SK-N-DZ (cell line): Measurements from ENCODE around the gene NRXN3.

Source experiments
- DNase-seq: peaks from one replicate; pipeline ENCODE4 v3.0.0-alpha.2; 2015; ENCODE audit warnings: low spot score

NRXN3 gene

DNA sequence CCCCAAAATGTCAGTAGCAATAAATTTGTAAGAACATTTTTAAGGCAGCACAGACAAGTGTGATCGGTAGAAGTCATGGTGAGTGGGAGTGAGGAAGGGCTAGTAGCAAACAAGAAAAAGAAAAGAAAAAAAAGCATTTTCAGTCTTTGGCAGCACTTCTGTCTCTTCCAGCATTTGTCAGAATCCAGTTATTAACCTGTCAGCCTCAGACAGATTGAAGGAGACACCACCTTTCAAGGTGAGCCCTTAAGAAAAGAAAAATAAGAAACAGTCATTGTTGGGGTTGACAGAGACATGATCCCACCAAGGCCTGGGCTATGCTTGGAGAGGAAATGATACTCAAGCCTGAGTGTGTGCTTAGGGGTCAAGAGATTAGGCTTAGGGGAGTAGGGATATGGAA lies 947.4 kb downstream of the NRXN3 start:
- no peak for DNase-seq

DNA sequence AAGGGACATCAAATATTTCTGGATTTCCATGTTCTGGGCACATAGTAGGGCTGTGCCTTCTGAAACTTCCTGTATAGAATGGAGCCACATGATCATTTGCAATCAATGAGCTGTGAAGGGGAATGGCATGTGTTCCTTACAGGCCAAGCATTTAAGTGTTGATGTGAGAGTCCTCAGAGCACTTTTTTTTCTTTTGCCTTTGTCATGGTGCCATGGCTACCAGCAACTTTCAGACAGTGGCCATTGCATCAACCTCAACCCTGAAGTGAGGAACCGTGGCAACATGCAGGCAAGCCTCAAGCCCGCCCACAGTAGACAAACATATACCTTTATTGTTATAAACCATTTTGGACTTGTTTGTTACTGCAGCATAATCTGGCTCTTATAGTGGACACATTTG lies 948.1 kb downstream of the NRXN3 start:
- DNase-seq = no peak

DNA sequence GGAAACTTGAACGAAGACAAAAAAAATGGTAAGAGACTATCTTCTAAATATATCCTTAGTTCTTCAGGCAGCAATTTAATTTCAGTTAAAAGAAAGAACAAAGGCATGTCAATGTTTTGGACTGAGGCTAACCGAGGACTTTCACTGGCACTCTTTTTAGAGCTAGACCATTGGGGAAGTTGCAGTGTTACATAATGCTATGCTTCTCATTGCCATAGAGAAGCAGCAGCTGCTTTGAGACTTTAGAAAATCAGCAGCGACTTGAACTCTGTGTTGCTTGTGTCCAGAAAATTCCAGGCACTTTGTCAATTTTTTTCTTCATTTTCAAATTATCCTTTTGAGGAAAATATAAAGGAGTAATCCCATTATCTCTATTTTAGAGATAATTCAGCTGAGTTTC lies 964.2 kb downstream of the NRXN3 start:
- no peak for DNase-seq

DNA sequence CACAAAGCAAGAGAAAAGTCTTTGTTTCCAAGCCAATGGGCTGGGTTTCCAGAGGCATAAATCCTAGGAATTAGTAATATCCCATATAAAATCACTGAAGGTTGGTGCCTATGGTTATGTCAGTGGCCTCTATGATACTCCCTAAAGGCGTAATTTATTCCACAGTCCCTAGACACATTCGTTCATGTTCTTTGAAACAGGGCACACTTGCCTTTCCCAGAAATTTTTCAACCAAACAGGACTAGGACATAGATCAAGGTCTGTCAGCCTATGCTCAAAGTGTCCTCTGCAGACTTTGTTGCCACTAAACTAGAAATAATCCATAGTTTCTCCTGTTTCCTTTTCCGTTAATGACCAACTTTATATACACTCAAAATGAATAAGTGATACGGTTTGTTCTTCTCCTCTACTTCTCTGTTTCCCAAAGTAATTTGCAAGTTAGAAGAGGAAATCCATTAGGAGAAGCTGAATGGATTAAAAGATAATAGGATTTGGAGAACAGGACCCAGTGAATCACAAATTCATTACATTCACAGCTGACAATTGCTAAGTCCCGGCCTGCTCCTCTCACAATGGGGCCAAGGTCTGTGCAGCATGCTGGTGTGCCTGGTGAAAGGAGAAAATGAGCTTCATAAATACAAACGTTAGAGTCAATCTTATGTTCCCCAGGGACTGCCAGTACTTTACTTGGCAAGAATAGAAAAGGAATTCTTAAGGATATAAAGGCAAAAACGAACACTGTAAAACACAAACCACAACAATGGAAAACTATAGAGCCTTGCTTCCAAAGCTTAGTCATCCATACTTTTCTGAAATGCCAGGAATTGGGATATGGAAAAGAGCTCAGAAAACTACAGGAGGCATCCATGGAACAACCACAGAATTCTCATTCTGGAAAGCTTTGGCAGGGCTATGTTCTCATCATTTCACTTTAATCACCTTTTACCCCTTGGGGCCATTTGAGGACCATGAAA lies 966.2 kb downstream of the NRXN3 start:
- DNase-seq = no peak

DNA sequence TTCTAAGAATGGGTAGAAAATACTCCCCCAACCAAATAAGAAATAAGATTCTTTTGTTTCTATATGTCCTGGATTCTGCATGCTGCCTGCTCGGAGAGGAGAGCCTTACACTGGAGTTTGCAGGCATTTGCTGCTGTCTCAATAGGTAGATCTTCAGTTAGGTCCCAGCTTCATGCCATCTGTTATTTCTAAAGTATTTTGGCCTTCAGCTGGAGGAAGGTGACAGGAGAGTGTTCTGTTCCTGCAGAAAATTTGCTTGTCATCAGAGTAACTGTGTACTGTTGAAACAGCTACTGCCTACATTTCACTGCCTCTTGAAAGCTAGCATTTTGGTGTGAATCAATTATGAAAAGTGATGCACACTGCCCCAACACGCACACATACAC lies 966.9 kb downstream of the NRXN3 start:
- no peak for DNase-seq

DNA sequence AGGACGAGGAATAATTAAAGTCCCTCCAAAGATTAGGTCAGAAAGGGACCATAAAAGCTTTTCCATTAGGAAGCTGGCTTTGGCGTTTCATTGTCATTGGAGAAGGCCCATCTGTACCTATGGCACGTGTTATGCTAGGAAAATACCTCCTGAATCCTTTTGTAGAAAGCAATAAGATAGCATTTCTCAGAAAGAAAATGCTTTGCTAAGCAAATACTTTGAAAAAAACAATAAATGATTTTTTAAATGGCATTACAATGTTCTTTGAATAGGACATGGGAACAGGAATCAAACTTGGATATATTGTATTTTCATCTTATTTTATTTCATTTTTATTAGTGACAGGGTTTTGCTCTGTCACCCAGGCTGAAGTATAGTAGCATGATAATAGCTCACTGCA lies 967.7 kb downstream of the NRXN3 start:
- no peak for DNase-seq

DNA sequence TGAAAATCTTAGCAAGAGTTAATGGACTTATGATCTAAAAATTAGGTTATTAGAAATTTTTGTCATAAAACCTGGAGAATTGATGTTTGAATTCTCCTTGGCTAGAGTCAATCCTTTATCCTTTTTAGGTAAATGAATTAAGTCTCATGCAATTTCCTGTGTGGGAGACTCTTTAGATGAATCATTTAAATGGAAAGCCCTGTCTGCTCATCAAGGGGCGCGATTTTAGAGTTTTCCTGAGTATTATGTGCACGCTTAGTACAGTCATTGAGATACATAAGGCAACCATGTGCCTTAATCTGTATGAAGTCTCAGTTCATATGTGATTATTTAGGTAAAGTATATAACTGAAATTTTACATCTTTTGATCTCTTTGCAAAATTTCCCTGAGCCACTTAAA lies 974.7 kb downstream of the NRXN3 start:
- DNase-seq = no peak

DNA sequence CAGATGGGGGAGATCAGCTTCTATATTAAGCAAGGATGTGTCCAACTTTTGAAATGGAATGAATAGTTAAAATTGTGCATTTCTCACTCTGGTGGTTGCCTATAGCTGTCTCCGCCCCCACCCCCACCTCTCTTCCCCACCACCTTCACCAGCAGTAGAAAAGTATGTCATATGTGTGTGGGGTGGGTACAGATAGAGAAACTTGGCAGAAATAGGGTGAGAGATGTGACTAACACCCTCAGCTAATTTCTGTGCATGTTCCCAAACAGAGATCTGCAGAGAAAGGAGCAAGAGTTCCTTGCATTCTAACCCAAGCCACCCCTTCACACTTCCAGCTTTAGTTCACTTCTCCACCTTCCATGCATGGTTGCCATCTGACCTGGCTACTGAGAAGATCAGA lies 980.1 kb downstream of the NRXN3 start:
- DNase-seq = no peak

DNA sequence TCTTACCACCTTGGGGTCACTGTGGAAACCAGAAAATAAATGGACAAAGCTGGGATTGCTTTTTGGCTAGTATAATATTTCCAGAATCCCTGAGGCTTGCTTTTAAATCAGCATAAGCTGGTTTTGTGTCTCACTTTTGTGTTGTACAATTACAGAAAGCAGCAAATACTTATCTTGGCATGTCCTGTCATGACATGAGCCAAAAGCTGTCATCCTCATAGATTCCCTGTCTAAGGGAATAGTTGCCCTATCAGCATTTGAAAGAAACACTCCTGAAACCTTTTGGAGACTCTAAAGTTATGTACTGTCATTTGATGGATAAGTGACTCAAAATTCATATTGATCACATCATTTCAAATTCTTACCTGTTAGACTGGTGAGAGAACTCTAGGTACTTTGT lies 987.2 kb downstream of the NRXN3 start:
- DNase-seq = no peak

DNA sequence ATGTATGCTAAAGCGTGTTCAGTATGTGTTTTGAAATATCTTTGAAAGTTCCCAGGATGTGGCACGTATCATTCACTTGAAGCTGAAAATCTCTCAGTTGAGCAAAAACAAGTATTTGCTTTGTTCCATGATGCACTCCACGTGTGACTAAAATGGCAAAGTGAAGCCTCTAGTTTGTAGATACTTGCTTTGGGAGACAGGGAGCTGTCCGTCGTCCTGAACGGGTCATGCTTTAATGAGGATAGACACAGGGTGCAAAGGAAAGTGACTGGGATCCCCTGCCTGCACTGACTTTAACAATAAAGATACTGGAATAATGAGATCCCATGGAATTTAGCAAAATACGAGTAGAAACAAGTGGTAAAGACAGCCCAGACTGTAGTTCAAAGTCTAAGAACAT lies 991.4 kb downstream of the NRXN3 start:
- DNase-seq = no peak

DNA sequence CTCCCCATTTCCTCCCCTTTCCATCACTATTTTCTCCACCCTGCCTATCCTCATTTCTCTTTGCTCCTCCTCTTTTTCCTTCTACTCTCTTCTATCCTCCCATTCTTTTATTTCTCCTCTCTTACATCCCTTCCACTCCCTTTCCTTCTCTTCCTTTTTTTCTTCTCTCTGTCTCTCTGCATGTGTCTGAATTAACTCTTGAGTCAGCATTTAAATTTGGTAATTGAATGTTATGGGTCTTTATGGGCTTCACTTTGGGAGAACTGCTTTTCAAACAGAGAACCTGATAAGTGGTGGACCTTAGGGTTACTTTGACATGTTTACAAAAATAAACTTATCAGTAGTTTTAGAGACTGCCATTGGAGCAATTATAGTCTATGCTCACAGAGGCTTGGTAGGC lies 992.7 kb downstream of the NRXN3 start:
- DNase-seq = no peak

DNA sequence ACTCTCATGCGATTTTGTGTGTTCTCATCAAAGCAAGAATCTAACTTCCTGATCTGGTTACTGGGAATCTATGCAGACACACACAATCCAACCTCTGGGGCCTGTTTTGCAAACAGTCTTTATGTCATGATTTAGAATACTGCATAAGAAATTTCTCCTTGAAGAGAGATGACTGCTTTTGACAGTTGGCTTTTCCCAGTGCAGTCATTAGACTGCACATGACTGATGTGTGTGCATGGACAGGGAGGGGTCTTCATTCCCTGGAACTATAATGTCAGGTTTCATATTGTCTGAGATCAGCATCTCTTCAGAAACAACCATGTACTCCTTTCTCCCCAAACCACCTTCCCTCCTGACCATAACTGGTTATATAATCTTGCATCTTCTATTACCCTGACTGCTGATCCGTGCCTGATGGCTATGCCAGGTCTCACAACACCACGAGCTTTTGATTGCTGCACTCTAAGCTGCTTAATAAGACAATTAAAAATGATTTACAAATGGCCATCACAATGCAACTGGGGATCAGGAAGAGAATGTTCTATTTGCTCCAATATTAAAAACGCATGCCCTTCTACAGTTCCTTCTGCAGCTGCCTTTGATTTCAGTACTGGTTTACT lies 995.4 kb downstream of the NRXN3 start:
- no peak for DNase-seq

DNA sequence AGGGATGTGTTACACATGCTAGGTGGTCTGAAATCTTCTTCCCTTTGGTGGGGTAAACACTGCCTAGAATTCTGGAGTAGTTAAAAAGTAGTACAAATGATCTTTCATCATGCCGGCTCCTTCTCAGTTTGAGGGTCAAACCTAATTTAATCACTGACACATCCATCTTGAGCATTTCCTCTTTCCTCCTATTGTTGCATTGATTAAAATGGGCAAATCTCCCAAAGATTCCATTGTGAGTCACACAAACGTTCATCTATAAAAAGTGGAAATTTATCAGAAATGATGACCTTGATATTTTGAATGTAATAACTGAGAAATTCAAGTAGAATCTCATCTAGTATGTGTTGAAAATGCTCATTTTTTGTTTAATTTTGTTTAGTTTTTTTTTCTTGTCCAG lies 996.0 kb downstream of the NRXN3 start:
- DNase-seq = no peak

DNA sequence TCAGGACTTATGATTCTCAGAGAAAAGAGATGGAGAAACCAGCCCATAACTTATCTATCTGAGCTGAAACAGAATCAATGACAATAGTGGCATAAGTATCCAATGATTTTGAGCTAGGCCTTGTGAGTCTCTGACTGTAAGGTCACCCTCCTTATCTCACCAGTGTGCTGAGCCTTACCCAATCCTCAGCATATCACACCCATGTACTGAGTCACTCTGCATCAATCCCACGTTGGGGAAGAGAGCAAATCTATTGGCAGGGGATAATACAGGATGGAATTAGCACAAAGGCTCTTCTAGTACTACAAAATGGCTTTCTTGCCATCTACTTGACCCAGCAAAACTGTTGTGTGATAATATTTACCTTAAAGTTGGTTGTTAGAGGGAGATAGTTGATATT lies 997.8 kb downstream of the NRXN3 start:
- DNase-seq = no peak

DNA sequence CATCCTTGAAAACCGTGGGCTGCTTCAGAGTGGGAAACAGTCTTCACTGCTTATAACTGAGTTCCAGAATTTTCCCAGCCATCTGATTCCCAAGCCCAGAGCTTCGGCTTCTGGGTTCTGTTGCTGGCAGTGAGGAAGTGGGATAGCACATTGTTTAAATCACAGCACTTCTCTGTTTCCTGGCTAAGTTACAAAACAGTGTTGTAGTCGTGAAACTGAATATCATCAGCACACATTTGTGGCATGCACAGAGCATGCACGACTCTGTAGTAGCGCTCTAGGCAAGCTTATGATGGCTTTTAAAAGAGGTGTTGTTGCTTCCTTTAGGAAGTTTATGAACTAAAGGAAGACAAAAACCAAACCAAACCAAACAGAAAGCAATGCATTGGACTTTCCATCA lies 1005.5 kb downstream of the NRXN3 start:
- no peak for DNase-seq

DNA sequence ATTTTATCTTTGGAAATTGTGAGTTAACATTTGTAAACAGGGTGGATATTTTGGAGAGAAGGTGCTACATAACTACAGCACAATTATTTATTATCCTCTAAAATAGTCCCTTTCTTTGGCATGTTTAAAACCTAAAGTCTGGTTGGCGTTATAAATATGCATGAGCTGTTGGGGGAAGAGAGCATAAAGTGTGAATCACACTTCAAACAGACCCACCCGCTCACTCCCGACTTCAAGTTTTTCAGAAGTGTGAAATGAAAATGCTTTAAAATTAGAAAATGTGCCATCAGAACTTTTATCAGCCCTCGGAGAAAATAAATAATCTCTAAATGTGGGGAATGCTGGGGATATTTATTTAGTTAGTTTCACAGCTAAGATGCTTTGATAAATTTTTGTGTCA lies 1006.9 kb downstream of the NRXN3 start:
- DNase-seq = no peak

DNA sequence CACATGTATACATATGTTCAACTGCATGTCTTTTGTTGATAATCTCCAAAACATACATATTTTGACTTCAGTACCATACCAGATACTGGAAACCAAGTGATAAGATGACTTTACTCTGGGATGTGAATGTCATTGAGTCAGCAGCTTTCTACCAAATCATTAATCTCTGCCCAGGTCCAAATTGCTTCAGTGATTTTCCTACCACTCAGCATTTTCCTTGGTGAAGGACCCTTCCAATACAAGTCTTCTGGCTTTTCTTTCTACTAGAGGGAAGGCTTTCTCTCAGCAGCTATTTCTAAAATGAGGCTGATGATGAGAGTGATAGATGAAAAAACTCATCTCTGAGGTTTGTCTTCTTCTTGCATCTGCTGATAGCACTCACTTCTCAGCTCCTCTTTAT lies 1008.5 kb downstream of the NRXN3 start:
- DNase-seq = no peak

DNA sequence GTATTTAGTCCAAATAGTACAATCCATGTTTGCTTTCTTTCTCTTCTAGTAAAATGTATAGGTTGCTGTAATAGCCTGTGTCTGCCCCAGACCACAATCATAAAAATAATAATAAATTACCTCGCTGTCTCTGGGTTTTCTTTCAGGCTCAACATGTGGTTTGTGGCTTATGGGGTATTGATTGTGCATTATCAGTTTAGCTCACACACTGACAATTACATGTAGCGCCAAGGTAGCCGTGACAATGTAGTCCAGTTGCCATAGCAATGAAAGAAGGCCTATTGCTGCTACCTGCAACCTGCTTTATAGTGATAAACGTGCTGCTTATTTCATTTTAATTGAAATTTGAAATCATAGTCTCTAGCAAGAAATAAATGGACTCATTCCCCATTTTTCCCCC lies 1009.8 kb downstream of the NRXN3 start:
- DNase-seq = no peak

DNA sequence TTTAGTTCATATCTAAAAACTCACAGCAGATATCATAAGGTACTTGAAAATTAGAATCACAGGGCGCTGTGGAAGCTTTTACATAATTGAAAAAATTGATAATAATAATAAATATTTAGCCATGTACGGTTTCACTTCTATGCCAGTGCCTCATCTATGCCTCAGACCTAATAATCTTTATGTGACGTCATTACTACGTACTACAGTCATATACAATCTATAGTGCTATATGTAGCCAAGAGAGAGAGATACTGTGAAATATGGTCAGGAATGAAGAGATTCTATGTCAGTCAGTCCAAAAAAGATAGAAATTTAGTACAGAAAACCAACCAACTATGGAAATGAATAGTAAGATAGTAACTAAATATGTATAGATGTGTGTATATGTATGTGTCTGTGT lies 1010.5 kb downstream of the NRXN3 start:
- DNase-seq = no peak

DNA sequence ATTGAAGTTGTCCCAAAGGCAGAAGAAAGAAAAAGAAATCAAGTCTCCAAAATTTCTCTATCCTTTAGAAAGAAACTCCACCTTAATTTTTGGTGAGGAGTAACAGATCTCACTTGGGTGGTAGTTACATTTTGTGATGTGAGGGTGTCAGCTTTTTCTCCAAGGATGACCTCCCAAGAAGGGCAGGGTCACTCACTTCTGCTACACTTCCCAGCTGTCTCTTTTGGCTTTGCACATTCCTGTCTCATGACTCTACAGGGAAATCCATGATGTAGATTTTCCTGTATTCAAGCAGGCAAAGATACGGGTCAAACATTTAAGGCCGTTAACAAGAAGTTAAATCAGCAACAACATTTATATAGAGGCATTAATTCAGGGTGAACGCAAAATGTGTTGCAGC lies 1016.4 kb downstream of the NRXN3 start:
- no peak for DNase-seq

DNA sequence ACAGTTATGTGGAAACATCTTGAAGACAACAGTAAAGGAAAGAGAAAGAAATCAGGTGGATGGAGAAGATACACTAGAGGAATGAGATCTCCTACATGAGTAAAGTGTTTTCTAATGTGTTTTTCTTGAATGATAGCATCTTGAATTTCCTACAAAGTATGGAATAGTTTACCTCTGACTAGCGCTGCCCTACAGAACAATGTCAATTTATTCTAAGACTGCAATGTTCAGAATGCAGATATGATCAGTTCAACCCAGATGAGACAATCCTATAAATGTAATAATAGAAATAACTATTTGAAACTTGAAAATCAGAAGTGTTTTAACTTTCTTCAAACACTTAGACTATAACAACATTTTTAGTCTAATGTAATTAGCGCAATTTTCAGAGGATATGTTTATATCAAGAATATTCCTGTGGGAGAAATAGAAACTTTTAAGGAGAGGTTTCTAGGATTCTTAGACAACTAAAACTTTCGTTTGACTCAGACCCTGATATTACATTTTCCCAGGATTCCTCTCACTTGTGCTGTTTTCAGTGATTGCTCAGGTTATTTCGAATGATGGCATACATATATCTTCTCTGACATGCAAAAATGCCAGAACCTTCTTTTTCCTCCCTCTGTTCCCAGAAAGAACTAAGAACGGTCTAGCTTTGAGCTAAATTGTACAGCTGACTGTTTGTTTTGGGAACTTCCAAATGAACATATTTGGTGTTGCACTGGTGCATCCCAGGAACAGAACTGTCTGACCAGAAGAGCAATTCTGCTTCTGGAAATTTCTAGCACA lies 1023.7 kb downstream of the NRXN3 start:
- DNase-seq = no peak

DNA sequence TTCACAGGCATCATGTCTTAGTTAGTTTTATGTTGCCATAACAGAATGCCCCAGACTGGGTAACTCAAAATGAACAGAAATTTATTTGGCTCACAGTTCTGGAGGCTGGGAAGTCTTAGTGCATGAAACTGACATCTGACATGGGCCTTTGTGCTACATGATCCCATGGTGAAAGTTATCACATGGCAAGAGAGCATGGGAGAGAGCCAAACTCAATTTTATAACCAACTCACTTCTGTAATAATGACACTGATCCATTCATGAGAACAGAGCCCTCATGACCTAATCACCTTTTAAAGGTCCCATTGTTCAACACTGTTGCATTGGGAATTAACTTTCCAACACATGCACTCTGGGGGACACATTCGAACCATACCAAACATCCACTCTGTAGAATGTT lies 1026.0 kb downstream of the NRXN3 start:
- DNase-seq = no peak

DNA sequence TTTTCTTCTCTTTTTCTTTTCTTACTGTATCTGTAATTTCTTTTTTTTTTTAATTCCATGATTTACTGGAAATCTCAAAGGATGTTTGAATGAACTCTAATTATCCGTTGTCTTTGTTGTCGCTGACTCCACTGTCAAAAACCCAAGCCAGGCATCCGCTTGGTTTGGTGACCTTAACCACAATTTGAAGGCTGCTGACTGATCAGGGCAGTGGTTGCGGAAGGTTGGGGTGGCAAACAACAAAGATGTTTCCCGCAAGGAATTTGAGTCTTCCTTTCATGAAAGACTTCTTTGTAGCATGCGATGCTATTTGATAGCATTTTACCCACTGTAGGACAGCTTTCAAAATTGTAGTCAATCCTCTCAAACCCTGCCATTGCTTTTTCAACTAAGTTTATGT lies 1027.3 kb downstream of the NRXN3 start:
- DNase-seq = no peak
